ENCODE results near the gene MT3.

The MT3 gene

DNA sequence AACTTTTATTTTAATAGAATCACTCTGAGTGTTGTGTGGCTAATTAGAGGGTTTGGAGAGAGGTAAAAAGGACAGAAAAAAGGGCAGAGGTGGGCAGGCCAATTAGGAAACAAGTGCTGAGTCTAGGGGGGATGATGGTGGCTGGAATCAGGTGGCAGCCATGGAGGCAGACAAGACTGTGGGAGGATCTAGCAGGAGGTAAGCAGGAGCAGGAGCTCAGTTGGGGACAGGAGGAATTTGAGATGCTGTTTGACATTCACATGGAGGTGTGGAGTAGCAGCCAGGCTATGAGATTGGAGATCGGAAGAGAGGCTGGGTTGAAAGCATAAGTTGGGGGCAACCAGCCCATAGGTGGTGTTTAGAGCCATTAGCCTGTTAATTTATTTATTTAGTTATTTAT lies 28.2 kb upstream of the MT3 start:
- POLR2A ChIA-PET, result interaction anchor here (1.3 kb wide), 1 partner anchor 110 kb away, joined by 4 read pairs; the partner anchor contains the start of genes NUDT21 and OGFOD1
- no peaks in the 10 kb centered on the region for H3K36me3 ChIP-seq (ENCODE audit: control insufficient read depth in 2 of 2, insufficient read depth in 1 of 2, low read length in 2 of 2)
- no peaks in the 10 kb centered on the region for H3K9me3 ChIP-seq (ENCODE audit: control insufficient read depth, insufficient read depth, low read depth, low read length)
- H3K4me3 ChIP-seq (ENCODE audit: low read depth, low read length), result no peak overlapping the region
- no peak overlapping the region for H3K27ac ChIP-seq (ENCODE audit: extremely low read depth, low read depth, low read length)
- CTCF ChIA-PET, result interaction anchor here (1.1 to 1.4 kb wide), 2 partner anchors 15 to 140 kb away, joined by 3 to 5 read pairs; no protein-coding TSS in a partner anchor
- TF ChIP-seq GLIS1 (tag by site-specific recombination; IDR thresholded peaks at IDR 0.05) (peak; percentile 27; the same call in 1 of the 2 replicates), ELK4 (IDR thresholded peaks at IDR 0.05; ENCODE audit: borderline replicate concordance, low read depth, low read length) (no peak)
- H3K4me1 ChIP-seq (ENCODE audit: control insufficient read depth, insufficient read depth, low read length), result no peaks in the 10 kb centered on the region

DNA sequence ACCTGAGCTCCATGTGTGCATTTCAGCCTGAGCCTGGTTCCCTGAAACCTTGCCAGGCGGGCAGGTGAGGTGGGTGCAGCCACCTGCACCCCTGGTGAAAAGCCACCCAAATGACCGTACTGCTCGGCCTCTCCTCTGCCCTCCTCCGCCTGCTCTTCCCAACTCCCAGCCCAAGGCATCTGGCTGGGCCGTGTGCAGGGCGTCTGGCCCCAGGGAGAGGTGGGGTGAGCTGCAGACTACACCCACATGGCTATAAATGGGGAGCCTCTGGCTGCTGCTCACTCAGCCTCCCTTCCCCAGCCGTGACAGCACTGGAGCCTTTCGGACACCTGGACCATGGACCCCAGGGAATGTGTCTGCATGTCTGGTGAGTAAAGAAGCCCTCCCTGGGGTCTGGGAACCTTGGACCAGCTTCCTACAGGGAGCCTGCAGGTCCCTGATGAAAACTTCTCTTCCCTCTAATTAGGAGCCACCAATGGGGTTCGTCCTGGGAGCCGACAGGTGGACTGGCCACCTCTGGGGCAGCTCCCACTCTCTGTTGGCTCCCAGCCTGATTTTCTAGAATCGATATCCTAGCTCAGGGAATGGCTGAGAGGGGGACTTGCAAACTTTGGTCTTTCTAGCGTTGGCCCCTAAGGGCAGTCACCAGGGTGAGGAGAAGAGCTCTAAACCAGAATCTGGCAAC lies 24.4 kb upstream of the MT3 start, which contains the start of gene MT4:
Gene MT4, plus strand, starts transcription at position 281 of the 685 bp plus-strand sequence. Its CDS starts 56 bp downstream, at position 337.
- ChIA-PET POLR2A (no interaction called here), CTCF (no interaction called here)
- Histone ChIP-seq H3K36me3 (ENCODE audit: control insufficient read depth in 2 of 2, insufficient read depth in 1 of 2, low read length in 2 of 2) (no peaks in the 10 kb centered on the region), H3K9me3 (ENCODE audit: control insufficient read depth, insufficient read depth, low read depth, low read length) (no peaks in the 10 kb centered on the region), H3K4me1 (ENCODE audit: control insufficient read depth, insufficient read depth, low read length) (no peaks in the 10 kb centered on the region), H3K4me3 (ENCODE audit: low read depth, low read length) (no peak within 1 kb of the TSS), H3K27ac (ENCODE audit: extremely low read depth, low read depth, low read length) (no peak within 1 kb of the TSS)
- TF ChIP-seq SCRT2 (tag by site-specific recombination; IDR thresholded peaks at IDR 0.05) (peak; percentile 58), ZNF157 (tag by site-specific recombination; IDR thresholded peaks at IDR 0.05) (no peak), SCRT1 (tag by site-specific recombination; IDR thresholded peaks at IDR 0.05; ENCODE audit: borderline replicate concordance) (peak; percentile 46; the same call in 1 of the 2 replicates), HOXC10 (CRISPR knock-in tag; IDR thresholded peaks at IDR 0.05) (no peak)

GRCh38 chr16:56569971-56570370 lies 19.4 kb upstream of the MT3 start:
- Histone ChIP-seq H3K4me3 (ENCODE audit: low read depth, low read length) (no peak overlapping the region), H3K27ac (ENCODE audit: extremely low read depth, low read depth, low read length) (no peak overlapping the region), H3K36me3 (ENCODE audit: control insufficient read depth in 2 of 2, insufficient read depth in 1 of 2, low read length in 2 of 2) (no peaks in the 10 kb centered on the region), H3K4me1 (ENCODE audit: control insufficient read depth, insufficient read depth, low read length) (no peaks in the 10 kb centered on the region), H3K9me3 (ENCODE audit: control insufficient read depth, insufficient read depth, low read depth, low read length) (no peaks in the 10 kb centered on the region)
- CTCF ChIA-PET, result interaction anchor here (0.7 to 1.4 kb wide), 2 partner anchors 132 to 251 kb away, joined by 3 to 5 read pairs; no protein-coding TSS in a partner anchor
- POLR2A ChIA-PET, result no interaction called here
- TF ChIP-seq, protein P1, sequence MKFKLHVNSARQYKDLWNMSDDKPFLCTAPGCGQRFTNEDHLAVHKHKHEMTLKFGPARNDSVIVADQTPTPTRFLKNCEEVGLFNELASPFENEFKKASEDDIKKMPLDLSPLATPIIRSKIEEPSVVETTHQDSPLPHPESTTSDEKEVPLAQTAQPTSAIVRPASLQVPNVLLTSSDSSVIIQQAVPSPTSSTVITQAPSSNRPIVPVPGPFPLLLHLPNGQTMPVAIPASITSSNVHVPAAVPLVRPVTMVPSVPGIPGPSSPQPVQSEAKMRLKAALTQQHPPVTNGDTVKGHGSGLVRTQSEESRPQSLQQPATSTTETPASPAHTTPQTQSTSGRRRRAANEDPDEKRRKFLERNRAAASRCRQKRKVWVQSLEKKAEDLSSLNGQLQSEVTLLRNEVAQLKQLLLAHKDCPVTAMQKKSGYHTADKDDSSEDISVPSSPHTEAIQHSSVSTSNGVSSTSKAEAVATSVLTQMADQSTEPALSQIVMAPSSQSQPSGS (tag by site-specific recombination; IDR thresholded peaks at IDR 0.05; ENCODE audit: low read depth), result no peak
- no peak for TF ChIP-seq ZNF585B (tag by site-specific recombination; IDR thresholded peaks at IDR 0.05)
- no peak for TF ChIP-seq ZNF391 (tag by site-specific recombination; IDR thresholded peaks at IDR 0.05; ENCODE audit: borderline replicate concordance, low read depth)
- 0 out of 2 replicates have a peak, but pooled peaks have one; percentile 37 for TF ChIP-seq ZNF449 (tag by site-specific recombination; IDR thresholded peaks at IDR 0.05)

DNA sequence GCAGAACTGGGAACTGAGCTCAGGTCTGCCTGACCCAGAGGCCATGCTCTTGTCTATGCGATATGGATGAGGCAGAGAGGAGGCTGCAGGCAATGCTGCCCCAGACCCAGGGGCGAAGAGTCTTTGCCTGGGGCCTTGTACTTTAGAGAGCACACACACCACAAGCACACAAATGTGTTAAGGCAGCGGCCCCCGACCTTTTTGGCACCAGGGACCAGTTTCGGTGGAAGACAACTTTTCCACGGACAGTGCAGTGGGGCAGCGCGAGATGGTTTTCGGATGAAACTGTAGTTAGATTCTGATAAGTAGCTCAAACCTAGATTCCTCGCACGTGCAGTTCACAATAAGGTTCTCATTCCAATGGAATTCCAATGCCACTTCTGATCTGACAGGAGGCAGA lies 17.8 kb upstream of the MT3 start:
- H3K36me3 ChIP-seq (ENCODE audit: control insufficient read depth in 2 of 2, insufficient read depth in 1 of 2, low read length in 2 of 2), result no peaks in the 10 kb centered on the region
- TF ChIP-seq ZNF335 (tag by site-specific recombination; conservative IDR thresholded peaks at IDR 0.05), result no peak
- TF ChIP-seq OSR2 (tag by site-specific recombination; IDR thresholded peaks at IDR 0.05), result no peak
- no peak for TF ChIP-seq REPIN1 (tag by site-specific recombination; IDR thresholded peaks at IDR 0.05; ENCODE audit: low read depth)
- TF ChIP-seq SCRT2 (tag by site-specific recombination; IDR thresholded peaks at IDR 0.05), result no peak
- TF ChIP-seq ZNF169 (tag by site-specific recombination; IDR thresholded peaks at IDR 0.05), result no peak
- TF ChIP-seq ZNF626 (tag by site-specific recombination; IDR thresholded peaks at IDR 0.05), result no peak
- no peak for TF ChIP-seq ZSCAN30 (tag by site-specific recombination; IDR thresholded peaks at IDR 0.05)
- no peak for TF ChIP-seq ZNF624 (tag by site-specific recombination; IDR thresholded peaks at IDR 0.05)
- TF ChIP-seq ZNF140 (tag by site-specific recombination; IDR thresholded peaks at IDR 0.05), result no peak
- no peaks in the 10 kb centered on the region for H3K4me1 ChIP-seq (ENCODE audit: control insufficient read depth, insufficient read depth, low read length)
- ChIA-PET CTCF (interaction anchor here (2.0 kb wide), 1 partner anchor 131 kb away, joined by 9 read pairs; no protein-coding TSS in a partner anchor), POLR2A (no interaction called here)
- H3K27ac ChIP-seq (ENCODE audit: extremely low read depth, low read depth, low read length), result no peak overlapping the region
- H3K9me3 ChIP-seq (ENCODE audit: control insufficient read depth, insufficient read depth, low read depth, low read length), result no peaks in the 10 kb centered on the region
- H3K4me3 ChIP-seq (ENCODE audit: low read depth, low read length), result no peak overlapping the region

All from HEK293 (cell line).